Activated T-helper 17 cell treated with anti-CD3 and anti-CD28 coated beads, Interleukin-2, amount 50 U/mL, for 72 hours (primary cell): ENCODE data around the gene FCRLA. TPM values are rescaled to one million over a fixed set of nuclear protein-coding genes. Genes with fewer than 3 reads are reported as not detected.
"Not testable (repeated sequence)": the region's sequence is repeated elsewhere in the genome, so short reads cannot be mapped to it uniquely, and the experiment has no call there.

Experiments used
- ATAC-seq: fragments of 150-1000 bp; cut with Tn5 transposase; replicated peaks from 2 replicates; pipeline ENCODE4 v1.10.0; 2021; ENCODE audit warnings: mild to moderate bottlenecking, moderate library complexity
- H3K27ac Mint-ChIP-seq: one replicate; pipeline ENCODE4 v1.8.0; 2022; ENCODE audit warnings: mixed read lengths
- H3K27me3 Mint-ChIP-seq: one replicate; pipeline ENCODE4 v1.8.0; 2022; ENCODE audit warnings: mixed read lengths
- H3K36me3 Mint-ChIP-seq: one replicate; pipeline ENCODE4 v1.8.0; 2022; ENCODE audit warnings: low read depth, mild to moderate bottlenecking, mixed read lengths
- H3K4me1 Mint-ChIP-seq: one replicate; pipeline ENCODE4 v1.8.0; 2022; ENCODE audit warnings: mixed read lengths
- H3K4me3 Mint-ChIP-seq: one replicate; pipeline ENCODE4 v1.8.0; 2022; ENCODE audit warnings: mild to moderate bottlenecking, mixed read lengths
- H3K9me3 Mint-ChIP-seq: one replicate; pipeline ENCODE4 v1.8.0; 2022; ENCODE audit warnings: mixed read lengths
- total RNA-seq, 2 donors: library from RNA; stranded (reverse); gene quantifications; one replicate each; pipeline ENCODE4 v1.2.3, GENCODE V29; 2022

FCRLA gene
- total RNA-seq, 2 donors from 2014 or later = not detected

DNA sequence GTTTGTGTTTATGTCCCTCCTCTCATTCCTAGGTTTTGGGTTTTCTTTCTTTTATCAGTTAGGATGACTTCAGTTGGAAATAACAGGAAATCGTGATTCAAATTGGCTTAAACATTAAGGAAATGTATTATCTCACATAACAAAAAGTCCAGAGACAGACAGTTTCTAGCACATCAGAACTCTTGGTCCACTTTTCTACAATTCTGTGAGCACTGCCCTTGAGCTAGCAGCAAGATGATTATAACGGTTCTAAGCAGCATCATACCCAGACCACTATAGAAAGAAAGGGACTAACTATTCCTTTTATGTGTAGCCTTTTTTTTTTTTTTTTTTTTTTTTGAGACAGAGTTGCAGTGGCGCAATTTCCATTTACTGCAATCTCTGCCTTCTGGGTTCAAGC, 25.1 kb upstream of the FCRLA start:
- H3K36me3 Mint-ChIP-seq = no peaks in the 10 kb centered on the region
- no peaks in the 10 kb centered on the region for H3K9me3 Mint-ChIP-seq
- H3K27me3 Mint-ChIP-seq = peaks cover 10% of the 10 kb centered on the region
- H3K4me3 Mint-ChIP-seq = no peak overlapping the region
- H3K4me1 Mint-ChIP-seq = no peaks in the 10 kb centered on the region
- no peak overlapping the region for H3K27ac Mint-ChIP-seq
- no peak for ATAC-seq

DNA sequence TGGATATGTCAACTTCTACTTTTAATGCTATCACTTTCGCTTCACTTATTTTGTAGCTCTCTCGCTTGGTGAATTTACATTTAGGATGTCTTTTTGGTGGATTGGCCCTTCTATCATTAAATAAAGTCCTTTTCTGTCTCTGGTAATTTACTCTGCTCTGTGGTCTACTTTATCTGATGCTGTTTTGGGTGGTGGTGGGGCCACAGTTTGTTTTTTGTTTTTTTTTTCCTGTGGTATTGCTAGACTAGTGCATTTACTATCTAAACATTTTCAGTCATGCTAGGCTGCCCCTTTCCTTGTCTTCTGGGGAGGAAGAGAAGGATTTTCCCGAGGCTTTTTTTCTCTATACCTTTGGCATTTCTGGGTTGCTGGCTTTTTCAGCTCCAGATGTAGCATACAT, 18.1 kb upstream of the FCRLA start:
- no peaks in the 10 kb centered on the region for H3K36me3 Mint-ChIP-seq
- H3K27me3 Mint-ChIP-seq = peaks cover 34% of the 10 kb centered on the region
- no peaks in the 10 kb centered on the region for H3K4me1 Mint-ChIP-seq
- H3K27ac Mint-ChIP-seq = no peak overlapping the region
- no peak for ATAC-seq
- H3K4me3 Mint-ChIP-seq = no peak overlapping the region
- H3K9me3 Mint-ChIP-seq = no peaks in the 10 kb centered on the region

DNA sequence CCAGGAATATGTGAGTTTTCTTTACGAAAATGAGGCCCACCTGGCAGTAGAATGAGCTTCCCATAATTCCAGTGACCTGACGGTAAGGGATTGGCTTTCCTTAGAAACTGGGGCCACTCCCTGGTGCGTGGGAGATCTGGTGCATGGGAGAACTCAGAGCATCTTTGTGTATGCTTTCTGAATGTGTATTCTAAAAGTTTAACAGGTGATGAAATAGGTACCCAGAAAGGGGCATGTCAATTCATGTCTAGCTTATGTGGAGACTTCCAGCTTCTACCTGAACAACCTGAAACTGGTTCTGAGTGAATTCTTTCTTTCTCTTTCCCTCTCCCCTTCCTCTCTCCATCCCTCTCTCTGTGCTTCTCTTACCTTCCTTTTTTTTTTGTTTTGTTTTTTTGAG, 15.2 kb upstream of the FCRLA start:
- H3K36me3 Mint-ChIP-seq = no peaks in the 10 kb centered on the region
- peaks cover 7% of the 10 kb centered on the region for H3K9me3 Mint-ChIP-seq
- no peak overlapping the region for H3K4me3 Mint-ChIP-seq
- no peak overlapping the region for H3K27ac Mint-ChIP-seq
- ATAC-seq = no peak
- H3K27me3 Mint-ChIP-seq = peaks cover 49% of the 10 kb centered on the region
- no peaks in the 10 kb centered on the region for H3K4me1 Mint-ChIP-seq

DNA sequence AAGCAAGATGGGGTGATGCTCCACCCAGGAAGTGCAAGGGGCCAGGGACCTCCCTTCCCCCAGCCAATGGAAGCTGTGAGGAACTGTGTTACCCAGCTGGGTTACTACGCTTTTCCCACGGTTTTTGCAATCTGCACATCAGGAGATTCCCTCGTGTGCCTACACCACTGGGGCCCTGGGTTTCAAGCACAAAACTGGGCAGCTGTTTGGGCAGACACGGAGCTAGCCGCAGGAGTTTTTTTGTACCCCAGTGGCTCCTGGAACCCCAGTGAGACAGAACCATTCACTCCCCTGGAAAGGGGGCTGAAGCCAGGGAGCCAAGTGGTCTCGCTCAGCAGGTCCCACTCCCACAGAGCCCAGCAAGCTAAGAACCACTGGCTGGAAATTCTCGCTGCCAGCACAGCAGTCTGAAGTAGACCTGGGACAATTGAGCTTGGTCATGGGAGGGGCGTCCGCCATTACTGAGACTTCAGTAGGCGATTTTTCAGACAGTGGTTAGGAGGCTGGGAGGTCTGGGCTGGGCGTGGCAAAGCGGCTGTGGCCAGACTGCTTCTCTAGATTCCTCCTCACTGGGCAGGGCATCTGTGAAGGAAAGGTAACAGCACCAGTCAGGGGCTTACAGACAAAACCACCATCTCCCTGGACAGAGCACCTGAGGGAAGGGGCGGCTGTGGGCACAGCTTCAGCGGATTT, 13.9 kb upstream of the FCRLA start:
- not testable (repeated sequence) for H3K4me3 Mint-ChIP-seq, H3K9me3 Mint-ChIP-seq, ATAC-seq, H3K27ac Mint-ChIP-seq, H3K36me3 Mint-ChIP-seq, H3K4me1 Mint-ChIP-seq
- peaks cover 43% of the 10 kb centered on the region for H3K27me3 Mint-ChIP-seq

DNA sequence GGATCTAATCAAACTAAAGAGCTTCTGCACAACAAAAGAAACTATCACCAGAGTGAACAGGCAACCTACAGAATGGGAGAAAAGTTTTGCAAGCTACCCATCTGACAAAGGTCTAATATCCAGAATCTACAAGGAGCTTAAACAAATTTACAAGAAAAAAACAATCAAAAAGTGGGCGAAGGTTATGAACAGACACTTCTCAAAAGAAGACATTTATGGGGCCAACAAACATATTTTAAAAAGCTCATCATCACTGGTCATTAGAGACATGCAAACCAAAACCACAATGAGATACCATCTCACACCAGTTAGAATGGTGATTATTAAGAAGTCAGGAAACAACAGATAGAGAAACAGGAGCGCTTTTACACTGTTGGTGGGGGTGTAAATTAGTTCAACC, 8.7 kb upstream of the FCRLA start:
- ATAC-seq, H3K9me3 Mint-ChIP-seq, H3K4me1 Mint-ChIP-seq, H3K27ac Mint-ChIP-seq, H3K4me3 Mint-ChIP-seq, H3K36me3 Mint-ChIP-seq: not testable (repeated sequence)
- H3K27me3 Mint-ChIP-seq = peaks cover 24% of the 10 kb centered on the region

GRCh38 chr1:161702250-161702649, 4.8 kb upstream of the FCRLA start:
- no peak for ATAC-seq
- H3K36me3 Mint-ChIP-seq = no peaks in the 10 kb centered on the region

DNA sequence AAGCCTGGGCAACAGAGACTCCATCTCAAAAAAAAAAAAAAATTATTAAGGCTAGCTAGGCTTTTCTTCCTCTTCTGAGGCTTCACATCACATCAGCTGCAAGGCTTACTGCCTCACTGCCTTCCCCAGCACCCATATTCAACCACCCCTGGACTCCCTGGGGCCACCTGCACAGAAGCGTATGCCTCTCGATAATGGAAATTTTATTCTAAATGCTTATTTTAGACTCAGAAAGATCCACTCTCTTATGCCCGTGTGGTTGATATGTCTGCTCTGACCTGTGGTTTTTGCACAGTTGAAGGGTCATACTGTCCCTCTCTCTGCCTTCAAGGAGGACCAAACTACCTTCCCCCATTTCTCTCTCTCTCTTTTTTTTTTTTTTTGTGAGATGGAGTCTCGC, 1.5 kb upstream of the FCRLA start:
- Mint-ChIP-seq H3K9me3 (no peaks in the 10 kb centered on the region), H3K27ac (no peak overlapping the region), H3K4me3 (no peak overlapping the region), H3K27me3 (peaks cover 7% of the 10 kb centered on the region), H3K4me1 (no peaks in the 10 kb centered on the region), H3K36me3 (no peaks in the 10 kb centered on the region)
- no peak for ATAC-seq

More at GRCh38 chr1:161702250-161702649, 4.8 kb upstream of the FCRLA start:
- Mint-ChIP-seq H3K9me3 (no peaks in the 10 kb centered on the region), H3K4me1 (no peaks in the 10 kb centered on the region), H3K4me3 (no peak overlapping the region), H3K27me3 (peaks cover 3% of the 10 kb centered on the region), H3K27ac (no peak overlapping the region)

- Mint-ChIP-seq H3K36me3 (no peaks in the 10 kb centered on the region), H3K27me3 (peaks cover 7% of the 10 kb centered on the region), H3K4me3 (no peak overlapping the region), H3K4me1 (no peaks in the 10 kb centered on the region), H3K27ac (no peak overlapping the region), H3K9me3 (no peaks in the 10 kb centered on the region)
- peak; percentile 39 for ATAC-seq
Measured at GRCh38 chr1:161706113-161706481, 932 bp upstream of the FCRLA start.

DNA sequence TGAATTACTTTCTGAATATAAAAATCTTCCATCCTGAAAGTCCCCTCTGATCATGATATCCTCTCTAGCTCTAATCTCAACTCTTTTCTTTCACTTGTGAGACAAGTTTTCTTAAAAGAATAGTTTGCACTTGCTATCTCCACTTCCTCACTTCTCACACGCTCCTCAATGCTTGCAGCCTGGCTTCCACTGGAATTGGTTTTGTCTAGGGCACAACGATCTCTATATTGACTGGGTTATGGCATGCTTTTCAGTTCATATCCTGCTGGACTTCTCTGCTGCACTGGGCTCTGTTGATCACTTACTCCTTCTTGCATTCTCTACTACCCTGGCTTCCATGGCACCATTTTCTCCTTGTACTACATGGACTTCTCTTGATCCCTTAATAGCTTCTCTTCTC, 474 bp downstream of the FCRLA start:
- Mint-ChIP-seq H3K9me3 (no peaks in the 10 kb centered on the region), H3K4me1 (no peaks in the 10 kb centered on the region), H3K27ac (no peak overlapping the region), H3K4me3 (no peak overlapping the region), H3K27me3 (peaks cover 13% of the 10 kb centered on the region), H3K36me3 (no peaks in the 10 kb centered on the region)
- no peak for ATAC-seq

DNA sequence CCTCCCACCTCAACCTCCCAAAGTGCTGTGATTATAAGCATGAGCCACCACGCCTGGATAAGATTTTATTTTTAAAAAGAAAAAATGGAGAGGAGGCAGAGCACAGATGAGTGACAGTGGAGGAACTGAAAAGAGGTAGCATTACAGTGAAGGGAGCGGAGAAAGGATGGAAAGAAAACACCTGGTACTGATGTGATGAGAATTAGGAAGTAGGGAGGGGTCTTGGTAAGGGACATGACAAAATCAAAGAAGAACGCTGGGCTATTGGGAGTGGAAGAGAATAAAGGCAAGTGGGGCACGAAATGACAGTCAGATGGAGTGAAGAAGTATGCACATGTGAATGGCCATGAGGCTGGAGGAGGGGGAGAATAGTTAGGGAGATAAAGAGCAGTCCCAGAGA, 2.3 kb downstream of the FCRLA start:
- H3K4me3 Mint-ChIP-seq = no peak overlapping the region

GRCh38 chr1:161710560-161710959, 3.5 kb downstream of the FCRLA start:
- ATAC-seq = no peak
- Mint-ChIP-seq H3K27ac (no peak overlapping the region), H3K27me3 (peaks cover 16% of the 10 kb centered on the region), H3K4me1 (no peaks in the 10 kb centered on the region), H3K9me3 (no peaks in the 10 kb centered on the region), H3K4me3 (no peak overlapping the region), H3K36me3 (no peaks in the 10 kb centered on the region)

More for the DNA sequence above, 2.3 kb downstream of the FCRLA start:
- H3K4me1 Mint-ChIP-seq = no peaks in the 10 kb centered on the region
- no peaks in the 10 kb centered on the region for H3K36me3 Mint-ChIP-seq
- no peak overlapping the region for H3K27ac Mint-ChIP-seq
- no peak for ATAC-seq
- peaks cover 13% of the 10 kb centered on the region for H3K27me3 Mint-ChIP-seq
- H3K9me3 Mint-ChIP-seq = no peaks in the 10 kb centered on the region

DNA sequence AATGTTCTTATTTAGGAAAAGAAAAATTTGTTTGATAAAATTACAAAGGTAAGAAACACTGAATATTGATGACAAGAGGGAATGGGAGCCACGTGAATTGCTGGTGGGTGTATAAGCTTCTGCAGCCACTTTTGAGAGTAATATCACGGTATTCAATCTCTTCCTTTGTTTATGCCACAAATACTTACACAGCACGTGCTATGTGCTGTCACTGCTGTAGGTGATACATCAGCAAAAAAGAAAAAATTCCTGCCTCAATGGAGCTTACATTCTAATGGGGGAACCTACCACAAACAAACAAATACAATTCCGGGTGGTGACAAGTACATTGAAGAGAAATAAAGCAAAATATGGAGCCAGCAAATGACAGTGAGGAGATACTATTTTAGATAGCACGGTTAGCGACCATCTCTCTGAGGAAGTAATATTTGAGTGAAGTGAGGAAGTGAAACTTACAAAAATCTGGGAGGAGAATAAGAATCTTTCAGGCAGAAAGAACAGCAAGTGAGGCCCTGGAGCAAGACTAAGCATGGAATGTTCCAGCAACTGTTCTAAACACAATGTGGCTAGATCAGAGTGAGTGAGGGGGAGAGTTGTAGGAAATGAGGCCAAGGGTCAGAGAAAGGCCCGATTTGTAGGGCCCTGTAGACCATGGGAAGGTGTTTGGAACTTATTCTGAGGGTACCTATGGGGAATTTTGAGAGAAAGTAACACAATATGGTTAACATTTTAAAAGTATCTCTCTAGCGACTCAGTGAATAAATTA, 11.7 kb downstream of the FCRLA start:
- H3K27me3 Mint-ChIP-seq = peaks cover 9% of the 10 kb centered on the region
- H3K36me3 Mint-ChIP-seq = no peaks in the 10 kb centered on the region
- H3K4me3 Mint-ChIP-seq = no peak overlapping the region
- no peak overlapping the region for H3K27ac Mint-ChIP-seq
- no peak for ATAC-seq
- H3K9me3 Mint-ChIP-seq = no peaks in the 10 kb centered on the region
- H3K4me1 Mint-ChIP-seq = peaks cover 12% of the 10 kb centered on the region

DNA sequence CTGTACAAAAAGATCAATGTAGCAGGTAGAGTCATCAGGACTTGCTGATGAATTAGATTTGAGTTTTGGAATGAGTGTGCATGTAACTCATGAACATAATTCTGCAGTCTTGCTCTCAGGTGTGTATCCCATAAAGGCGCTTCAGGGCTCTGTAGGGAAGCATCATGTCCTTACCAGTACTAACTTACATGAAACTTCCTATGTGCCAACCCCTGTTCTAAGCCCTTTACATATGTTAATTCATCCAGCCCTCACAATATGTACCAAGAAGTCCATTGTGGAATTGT, 12.2 kb downstream of the FCRLA start:
- no peaks in the 10 kb centered on the region for H3K36me3 Mint-ChIP-seq
- ATAC-seq = peak; percentile 74
- peaks cover 12% of the 10 kb centered on the region for H3K4me1 Mint-ChIP-seq

GRCh38 chr1:161720422-161720821, 13.4 kb downstream of the FCRLA start:
- Mint-ChIP-seq H3K27ac (no peak overlapping the region), H3K9me3 (no peaks in the 10 kb centered on the region), H3K36me3 (no peaks in the 10 kb centered on the region), H3K27me3 (peaks cover 15% of the 10 kb centered on the region), H3K4me3 (no peak overlapping the region), H3K4me1 (peaks cover 12% of the 10 kb centered on the region)
- no peak for ATAC-seq

More for the DNA sequence above, 12.2 kb downstream of the FCRLA start:
- H3K27me3 Mint-ChIP-seq = peaks cover 12% of the 10 kb centered on the region
- no peaks in the 10 kb centered on the region for H3K9me3 Mint-ChIP-seq
- no peak overlapping the region for H3K4me3 Mint-ChIP-seq
- no peak overlapping the region for H3K27ac Mint-ChIP-seq

DNA sequence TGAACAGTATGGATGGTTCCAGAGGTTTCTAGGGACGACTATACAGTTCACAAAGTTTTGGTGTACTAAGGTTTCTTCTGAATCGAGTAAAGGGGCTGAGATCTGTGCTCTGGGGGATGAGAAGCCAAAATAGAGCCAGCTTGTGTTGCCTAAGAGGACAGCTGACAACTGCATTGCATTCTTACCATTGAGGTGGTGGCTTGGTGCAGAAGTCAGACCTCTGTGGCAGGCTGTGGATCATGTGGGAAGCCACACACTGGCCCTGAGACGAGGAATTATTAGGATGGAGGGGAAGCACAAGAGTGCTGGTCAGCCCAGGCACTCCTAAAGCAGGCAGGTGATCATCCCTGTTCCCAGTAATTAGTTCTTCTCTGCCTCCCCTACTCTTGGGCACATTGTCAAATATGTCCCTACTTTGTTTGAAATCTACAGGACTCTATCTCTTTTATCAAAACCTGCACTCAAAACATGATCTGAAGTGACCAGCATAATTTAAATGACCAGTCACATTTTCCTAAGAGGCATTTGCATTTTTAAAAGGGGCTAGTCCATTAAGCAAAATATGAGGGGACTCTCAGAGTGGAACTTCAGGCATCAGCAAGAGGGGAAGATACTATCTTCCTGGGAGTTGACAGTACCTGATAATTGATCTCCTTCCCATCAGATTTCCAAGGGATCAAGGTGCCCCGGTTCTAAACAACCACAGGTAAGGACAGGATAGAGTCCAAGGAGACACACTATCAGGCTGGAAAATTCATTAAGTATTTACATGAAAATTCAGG, 14.1 kb downstream of the FCRLA start, which contains the start of gene FCRLB:
Gene FCRLB, plus strand, starts transcription at position 589 of the 782 bp plus-strand sequence. CDS start 1,129 bp downstream, outside the sequence.
- H3K4me1 Mint-ChIP-seq = peaks cover 17% of the 10 kb centered on the region
- no peak for ATAC-seq
- H3K36me3 Mint-ChIP-seq = no peaks in the 10 kb centered on the region

More for the DNA sequence above, 14.1 kb downstream of the FCRLA start, which contains the start of gene FCRLB:
- Mint-ChIP-seq H3K27me3 (peaks cover 16% of the 10 kb centered on the region), H3K9me3 (no peaks in the 10 kb centered on the region), H3K27ac (no peak within 1 kb of the TSS), H3K4me3 (no peak within 1 kb of the TSS)
